CD4-positive, alpha-beta T cell treated with Interleukin-12 subunit alpha and Interleukin-12 subunit beta, for 1 hour (primary cell): Measurements from ENCODE around the gene NRG3.

Source experiments
- DNase-seq: peaks from one replicate; pipeline ENCODE4 v3.0.0-alpha.2; 2020

Gene NRG3

DNA sequence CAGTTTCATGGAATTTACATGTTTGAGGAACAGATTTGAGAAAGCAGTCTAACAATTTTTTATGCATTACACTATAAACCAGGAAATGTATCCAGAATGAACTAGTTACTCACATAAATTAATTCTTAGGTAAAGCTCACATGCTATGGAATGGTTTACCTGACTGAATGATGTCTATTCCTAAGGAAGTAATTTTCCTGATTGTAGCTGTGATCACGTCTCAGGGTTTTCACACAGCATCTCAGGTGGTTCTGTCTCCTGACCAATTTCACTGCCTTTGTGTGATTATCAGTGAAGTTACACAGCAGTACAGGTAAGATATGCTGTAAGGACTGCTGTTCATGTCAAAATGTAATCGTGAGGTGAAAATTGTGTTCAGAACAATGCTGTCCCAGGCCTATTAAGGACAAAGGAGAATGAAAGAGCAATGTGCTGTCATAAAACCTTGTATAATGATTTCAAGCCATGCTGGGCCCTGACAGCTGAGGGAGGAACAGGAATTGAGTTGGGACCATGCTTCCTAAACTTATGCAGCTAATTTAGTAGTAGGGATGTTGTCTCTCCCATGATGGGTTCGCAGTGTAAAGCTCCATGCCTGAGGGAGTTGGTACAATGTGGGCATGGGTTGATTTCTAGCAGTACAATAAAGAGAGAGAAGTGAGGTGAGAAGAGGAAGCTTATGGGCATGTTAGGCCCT, 631.8 kb downstream of the NRG3 start:
- no peak for DNase-seq

DNA sequence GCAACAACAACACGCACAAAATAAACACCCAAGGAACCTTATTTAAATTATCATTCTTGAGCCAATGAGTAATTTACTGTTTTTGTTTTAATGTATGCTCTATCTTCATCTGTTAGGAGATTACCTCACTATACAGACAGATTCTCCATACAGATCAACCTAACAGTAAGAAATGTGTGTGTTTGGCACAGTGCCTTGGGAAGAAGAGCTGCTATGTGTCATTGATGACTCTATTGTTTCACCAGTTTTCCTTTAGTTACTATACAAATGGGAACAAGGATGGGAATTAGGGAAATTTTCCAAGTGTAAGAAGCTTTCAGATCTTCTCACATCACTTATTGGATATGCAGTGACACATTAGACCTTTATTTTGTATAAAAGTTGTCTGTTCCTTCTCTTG, 640.3 kb downstream of the NRG3 start:
- no peak for DNase-seq

DNA sequence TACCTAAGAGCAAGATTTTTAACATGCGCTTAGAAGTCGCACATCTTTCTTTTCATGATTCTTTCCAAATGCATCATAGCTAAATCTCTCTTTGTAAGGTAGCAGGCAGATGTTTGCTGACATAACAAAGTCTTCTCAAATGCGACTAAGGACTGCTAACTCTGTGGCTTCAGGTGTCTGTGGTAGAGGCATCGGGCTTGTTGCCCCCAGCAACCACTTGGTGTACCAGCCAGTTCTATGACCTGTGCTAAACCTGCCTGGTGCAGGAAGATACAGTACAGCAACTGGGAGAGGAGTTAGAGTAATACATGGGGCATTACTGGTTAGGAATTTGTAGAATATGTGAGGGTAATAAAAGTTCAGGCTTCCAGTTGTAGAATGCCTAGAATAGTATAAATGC, 654.1 kb downstream of the NRG3 start:
- DNase-seq: no peak

DNA sequence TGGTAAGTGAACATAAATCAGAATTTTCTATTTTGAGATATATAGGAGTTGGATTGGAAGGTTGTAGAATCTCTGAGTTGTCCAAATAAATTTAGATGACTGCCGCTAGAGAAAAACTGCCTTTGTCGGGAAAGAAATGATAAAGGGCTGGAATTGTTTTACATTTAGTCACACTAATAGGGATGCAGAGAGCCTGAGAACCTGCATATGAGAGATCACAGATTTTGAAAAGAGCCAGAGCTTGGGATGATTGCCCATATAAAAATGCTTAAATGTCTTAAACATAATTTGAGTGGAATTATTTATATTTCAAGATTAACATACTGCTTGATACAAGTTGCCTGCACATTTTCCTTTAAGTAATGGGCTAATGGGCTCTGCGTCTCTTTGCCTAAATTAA, 660.5 kb downstream of the NRG3 start:
- DNase-seq: no peak

DNA sequence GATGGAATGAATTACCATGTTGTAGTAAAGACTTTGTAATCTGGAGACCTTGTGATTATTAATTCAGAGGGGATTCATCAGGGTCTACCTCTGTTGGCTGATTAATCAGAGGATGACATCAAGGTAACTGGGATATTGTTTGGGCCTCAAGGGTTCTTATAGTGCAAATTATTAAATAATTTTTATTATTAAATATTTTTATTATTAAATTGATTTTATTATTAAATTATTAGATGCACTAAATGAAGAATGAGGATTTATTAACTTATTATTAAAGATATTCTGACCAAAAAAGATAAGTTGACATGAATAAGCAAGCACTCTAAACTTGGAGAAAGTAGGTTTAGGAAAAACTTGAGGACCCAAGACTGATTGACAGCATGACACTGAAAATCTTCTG, 661.7 kb downstream of the NRG3 start:
- no peak for DNase-seq

DNA sequence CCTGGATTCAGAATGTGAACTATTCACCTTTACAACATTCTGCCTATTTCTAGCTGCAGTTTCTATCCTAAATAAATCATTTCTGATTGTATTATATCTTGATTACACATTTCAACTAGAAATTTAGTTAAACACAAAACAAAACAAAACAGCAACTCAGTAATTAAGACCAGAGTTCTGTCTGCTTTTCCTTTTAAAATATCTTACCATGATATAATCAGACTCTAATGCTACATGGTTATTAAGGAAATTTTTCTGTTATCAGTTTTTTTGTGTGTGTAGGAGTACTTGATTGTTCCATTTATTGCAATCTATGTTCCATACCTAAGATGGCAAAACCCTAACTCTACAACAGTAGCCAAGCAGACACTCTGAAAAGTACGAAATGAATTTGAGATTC, 663.3 kb downstream of the NRG3 start:
- DNase-seq: no peak

DNA sequence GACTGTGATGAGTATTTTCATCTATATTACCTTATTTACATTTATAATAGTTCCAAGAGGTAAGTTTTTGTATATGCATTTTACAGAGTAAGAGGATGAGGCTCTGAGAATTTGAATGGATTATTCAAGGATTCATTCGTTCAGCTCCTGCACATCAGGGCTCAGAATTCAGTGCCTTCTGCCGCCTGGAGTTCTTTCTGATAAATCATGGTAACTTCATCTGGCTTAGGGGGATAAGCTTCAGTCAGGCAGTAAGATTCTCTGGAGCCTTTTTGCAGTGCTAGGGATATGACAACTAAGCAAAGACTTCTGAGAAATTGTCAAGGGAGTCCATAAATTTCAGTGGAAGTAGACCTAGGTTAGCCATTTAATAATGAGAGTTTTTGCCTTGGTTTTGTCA, 668.6 kb downstream of the NRG3 start:
- DNase-seq: no peak

DNA sequence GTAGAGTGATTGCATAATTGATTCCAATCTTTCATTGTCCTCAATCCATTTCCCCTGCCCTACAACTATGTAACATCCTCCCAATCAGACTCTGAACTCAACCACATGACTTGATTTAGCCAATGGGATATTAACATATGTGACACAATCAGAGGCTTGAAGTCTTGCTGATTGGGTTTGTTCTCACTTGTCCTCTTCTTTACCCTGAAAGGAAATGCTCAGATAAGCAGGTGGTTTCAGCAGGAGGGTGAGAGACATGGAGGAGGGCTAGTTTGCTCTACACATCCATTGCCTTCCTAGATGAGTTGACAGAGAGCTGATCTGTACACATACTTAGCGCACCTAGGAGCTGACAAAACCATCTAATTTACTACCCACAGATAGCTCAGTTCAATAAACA, 669.4 kb downstream of the NRG3 start:
- no peak for DNase-seq

DNA sequence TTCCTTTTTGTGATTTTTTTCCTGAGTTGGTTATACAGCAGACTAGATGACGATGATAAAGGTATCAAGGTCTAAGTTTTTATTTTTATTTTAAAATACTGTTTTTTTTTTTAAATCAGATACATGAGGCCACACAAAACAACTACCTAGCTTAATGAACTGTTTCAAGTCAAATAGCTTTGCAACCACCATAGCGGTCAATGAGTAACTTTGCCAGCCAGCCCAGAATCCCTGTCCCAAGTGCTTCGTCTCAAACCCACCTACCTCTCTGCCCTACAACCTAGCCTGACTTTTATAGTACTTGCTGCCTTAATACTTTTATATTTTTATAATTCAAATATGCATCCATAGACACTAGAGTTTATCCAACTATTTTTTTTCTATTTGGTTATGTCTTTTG, 676.5 kb downstream of the NRG3 start:
- no peak for DNase-seq

DNA sequence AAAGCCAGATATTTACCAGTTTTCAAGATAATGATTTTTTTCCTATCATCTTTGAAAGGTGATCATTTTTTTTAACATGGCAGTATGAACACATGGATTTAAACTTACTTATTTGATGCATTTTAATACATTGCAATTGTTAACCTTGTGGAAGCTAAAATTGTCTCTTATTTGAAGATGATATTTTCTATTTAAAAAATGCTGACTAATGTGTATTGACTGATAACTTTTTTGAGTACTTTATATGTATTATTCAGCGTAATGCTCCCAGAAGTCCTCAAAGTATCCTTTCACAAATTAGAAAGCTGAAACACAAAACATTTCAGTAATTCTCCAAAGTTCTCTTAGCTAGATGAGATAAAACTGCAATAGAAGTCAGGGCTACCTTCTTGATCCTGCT, 677.3 kb downstream of the NRG3 start:
- DNase-seq: no peak

DNA sequence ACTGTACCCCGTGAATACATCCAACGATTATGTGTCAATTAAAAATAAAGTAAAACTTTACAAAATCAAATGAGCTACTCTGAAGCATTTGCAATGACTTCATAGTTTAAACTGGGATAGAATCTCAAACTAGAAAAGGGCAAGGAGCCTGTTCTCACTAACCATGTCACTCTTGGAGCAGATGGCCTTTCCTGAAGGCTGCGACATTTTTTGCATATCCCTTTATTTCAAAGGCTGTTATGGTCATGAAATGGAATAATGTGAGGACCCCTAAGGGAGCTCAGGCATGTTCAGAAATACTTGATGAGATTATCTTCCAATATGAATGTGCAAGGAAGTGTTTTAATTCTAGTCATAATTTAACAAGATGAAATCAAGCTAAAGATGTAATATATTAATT, 679.4 kb downstream of the NRG3 start:
- no peak for DNase-seq

DNA sequence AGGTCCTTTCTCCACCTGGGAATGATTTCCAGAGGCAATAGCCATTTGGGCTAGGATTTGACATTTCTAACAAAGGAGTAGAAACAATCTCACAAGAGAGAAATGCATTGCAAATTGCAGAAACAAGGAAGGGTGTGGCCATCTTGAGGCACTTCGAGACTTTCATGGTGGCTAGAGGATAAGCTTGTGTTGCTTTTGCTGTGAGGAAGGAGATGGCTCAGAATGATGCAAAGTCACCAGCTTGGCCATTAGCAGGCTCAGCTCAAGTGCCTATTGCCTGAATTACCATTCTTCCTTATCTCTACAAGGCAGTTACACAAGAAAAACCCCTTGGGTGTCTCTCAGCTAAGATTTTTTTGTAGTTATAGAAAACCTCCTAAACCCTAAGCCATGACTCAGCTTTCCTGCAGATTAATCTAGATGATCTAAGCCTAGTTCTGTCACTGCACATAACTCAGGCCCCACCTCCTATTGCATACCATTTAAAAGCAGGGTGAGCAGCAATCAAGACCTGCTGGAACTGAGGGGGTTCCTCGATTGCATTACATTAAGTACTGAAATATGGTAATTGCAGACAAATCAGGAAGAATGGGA, 683.1 kb downstream of the NRG3 start:
- DNase-seq: no peak

DNA sequence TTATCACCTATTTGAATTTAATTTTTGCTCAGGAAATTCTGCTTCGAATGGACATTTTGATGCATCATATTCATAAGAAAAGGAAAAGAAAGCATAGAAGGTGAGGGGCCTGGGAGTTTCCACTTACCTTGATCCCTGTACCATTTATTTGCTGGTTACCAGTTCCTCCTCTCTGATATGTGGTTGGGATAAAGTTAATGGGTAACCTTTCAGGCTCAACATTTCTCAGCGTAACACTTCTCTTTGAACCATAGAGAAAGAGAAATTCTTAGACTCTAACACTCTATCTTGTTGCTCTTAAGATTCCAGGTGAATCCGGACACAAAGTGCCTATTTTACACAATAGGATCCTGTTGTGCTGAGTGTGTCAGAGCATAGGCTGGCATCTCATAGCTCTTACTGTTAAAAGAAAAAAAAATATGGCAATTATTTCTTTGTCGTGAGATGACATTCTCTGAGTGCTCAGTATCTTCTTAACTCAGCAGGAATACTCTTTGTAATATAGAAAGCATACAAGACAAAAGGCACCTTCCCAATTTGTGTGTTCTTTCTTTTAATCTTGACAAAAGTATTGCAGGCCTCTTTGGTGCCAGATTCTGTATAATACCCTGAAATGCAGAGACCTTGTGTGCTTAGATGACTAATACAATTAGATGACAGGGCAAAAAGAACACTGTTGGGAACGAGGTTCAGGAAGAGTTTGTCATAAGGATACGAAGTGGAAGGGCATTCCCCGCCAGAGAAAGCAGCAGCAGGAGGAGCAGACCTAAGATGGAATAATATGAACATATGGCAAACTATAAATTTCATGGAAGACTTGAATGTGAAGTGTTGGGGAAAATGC, 689.6 kb downstream of the NRG3 start:
- DNase-seq: no peak

DNA sequence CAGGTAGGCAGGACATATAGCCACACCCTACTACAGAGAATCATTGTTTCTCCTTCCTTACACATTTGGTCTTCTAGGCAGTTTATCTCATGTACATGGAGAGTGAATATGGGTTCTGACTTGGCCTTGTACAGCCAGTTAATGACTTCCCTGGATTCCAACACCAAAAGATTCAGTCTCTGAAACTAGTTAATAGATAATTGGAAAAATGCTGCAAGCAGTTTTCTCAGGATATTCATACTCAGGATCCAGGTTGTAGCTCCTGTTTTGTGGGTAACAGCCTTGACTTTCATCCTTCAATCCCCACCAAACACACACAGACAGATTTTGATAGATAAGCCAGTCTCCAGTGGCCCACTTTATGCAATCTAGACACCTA, 690.2 kb downstream of the NRG3 start:
- DNase-seq: no peak

DNA sequence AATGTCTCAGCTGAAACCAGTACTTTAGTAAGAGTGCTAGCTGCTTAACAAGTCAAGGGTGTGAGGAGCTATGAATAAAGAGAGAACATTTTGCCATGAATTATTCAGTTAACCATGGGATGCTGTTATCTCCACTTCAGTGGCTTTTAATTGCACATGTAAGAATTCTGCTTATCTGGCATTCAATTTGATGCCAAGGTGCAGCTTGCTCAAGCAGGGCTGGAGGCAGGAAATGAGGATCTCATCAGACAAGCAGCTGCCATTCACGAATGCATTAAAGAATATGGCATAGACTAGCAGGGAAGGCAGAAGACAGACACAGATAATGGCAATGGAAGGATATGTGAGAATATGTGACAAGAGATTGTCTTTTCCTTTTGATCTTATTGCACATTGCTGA, 697.8 kb downstream of the NRG3 start:
- DNase-seq: no peak

DNA sequence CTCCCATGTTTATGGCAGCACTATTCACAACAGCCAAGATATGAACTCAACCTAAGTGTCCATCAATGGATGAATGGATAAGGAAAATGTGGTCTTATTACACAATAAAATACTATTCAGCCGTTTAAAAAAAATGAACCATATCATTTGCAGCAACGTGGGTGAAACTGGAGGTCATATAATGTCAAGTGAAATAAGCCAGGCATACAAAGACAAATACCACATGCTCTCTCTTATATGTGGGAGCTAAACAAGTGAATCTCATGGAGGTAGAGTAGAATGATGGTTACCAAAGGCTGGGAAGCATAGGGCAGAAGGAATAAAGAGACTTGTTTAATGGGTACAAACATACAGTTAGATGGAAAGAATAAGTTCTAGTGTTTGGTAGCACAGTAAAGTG, 699.1 kb downstream of the NRG3 start:
- no peak for DNase-seq

DNA sequence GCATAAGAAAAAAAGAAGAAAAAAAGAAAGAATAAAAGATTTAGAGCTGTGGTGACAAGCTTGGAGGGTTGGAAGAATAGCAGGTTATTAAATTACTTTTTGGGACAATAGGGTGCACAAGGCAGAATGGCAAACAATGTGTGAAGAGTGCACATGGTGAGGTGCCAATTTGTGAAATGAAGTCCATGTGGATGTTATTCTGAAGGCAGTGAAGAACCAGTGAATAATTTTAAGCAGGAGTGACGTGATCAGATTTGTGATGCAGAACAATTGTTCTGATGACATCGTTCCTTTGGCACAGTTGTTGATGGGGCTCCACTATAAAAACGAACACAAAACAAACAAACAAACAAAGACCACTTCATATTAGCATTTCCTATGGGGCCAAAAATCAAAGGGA, 700.3 kb downstream of the NRG3 start:
- no peak for DNase-seq

DNA sequence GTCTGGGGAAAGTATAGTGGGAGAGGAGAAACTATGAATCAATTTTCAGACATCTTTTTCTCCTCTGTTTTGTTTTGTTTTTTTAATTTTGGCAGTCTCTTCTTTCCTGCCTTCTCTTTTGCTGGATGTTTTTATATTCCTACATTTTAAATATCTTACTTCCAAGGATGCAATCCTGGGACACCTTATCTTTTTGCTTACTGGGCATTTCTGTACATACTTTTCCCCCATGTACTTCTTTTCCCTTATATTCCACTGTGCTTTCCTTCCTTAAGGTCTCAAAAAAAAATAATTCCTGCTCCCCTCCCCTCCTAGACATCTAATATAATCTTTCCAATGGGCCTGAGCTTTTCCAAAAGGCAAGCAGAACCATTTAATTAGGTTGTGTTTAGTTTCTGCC, 701.1 kb downstream of the NRG3 start:
- no peak for DNase-seq

DNA sequence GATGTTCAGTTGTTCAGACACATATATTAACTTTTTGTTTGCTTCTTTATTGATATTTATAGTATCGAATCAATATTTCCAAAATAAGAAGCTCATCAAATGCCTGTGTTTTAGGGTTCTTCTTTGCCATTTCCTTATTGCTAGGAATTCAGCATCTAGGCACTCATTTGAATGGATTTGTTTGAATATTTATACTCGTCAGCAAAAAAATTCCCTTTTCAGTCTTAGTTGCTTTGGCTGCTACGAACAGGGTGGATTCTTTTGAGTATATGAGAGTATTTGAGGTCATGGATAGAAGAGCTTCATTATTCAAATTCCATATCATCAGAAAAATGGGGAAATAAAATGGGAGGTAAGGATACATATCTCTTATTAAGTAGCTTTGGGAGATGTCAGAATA, 706.9 kb downstream of the NRG3 start:
- DNase-seq: no peak

DNA sequence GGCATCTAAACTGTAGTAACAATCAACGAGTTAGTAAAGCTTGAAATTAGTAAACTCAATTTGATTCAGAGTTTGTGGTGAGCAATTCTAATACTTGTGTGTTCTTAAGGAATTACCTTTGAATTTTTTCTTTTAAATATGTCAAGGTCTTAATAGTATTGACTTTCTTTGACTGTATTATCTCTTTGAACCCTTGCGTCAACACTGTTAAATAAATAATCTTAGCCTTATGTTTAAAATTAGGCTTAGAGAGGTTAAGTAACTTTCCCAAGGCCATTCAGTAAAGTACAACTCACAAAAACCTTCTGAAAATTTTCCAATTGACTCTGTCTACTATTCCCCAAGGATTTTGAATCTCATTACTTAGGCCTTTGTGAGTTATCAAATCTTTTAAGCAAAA, 716.4 kb downstream of the NRG3 start:
- DNase-seq: no peak

DNA sequence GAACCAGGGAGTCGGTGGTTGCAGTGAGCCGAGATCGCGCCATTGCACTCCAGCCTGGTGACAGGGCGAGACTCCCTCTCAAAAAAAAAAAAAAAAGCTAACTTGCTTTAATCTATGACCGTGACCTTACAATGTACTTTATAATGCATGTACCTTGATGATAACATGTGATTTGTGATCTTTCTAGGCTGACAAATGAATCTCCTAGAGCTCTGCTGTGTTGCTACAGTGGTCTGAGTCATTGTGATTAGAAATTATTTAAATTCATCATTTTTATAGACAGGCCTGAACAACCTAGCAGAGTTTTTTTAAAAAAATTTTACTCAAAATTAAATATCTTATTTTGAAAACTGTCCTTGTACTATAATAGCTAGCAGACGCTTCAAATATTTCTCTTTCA, 722.8 kb downstream of the NRG3 start:
- DNase-seq: no peak

DNA sequence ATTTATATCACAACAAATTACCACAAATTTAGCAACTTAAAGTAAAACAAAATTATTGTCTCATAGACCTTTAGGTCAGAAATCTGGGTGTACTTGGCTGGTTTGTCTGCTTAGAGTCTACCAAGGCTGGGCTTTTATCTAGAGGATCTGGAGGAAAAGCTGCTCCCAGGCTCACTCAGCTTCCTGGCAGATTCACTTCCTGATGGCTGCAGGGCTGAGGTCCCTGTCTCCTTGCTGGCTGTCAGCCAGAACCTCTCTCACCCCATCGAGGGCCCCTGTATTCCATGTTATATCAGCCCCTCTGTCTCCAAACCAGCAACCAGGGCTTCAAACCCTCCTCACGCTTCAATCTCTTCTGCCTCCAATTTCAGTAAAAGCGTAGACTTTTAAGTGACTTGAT, 734.9 kb downstream of the NRG3 start:
- no peak for DNase-seq

DNA sequence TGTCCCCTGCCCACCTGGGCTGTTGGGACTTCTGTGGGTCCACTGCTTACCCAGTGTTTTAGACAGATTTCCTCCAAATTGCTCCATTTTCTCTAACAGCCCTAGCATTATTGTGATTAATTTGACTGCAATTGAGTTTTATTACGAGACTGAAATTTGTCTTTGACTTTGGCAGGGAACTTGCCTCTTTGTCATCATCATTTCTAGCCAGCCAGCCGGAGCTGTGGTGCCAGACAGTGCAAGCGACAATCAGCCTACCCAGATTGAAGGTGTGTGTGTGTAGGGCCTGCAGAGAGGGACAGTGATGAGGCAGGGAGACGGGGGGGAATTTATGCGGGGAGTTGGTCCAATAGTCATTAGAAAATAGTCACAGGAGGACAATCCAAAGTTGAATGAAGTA, 743.0 kb downstream of the NRG3 start:
- DNase-seq: no peak

DNA sequence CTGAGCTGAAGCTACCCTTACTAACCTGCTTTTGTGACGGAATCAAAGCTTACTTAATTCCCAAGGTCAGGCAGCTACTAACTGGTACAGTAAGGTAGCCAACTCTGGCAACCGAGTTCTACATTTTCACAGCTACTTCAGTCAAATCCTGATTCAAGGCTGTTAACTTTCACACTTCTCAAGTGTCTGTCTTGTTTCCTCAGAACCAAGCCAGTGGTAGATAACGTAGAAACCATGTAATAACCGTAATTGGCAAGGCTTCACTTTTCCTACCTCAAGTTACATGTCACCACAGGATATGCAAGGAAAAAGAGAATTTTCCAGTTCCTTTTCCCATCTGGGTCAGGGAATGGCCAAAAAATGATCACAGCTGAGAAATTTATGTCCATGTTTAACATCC, 746.7 kb downstream of the NRG3 start:
- no peak for DNase-seq

DNA sequence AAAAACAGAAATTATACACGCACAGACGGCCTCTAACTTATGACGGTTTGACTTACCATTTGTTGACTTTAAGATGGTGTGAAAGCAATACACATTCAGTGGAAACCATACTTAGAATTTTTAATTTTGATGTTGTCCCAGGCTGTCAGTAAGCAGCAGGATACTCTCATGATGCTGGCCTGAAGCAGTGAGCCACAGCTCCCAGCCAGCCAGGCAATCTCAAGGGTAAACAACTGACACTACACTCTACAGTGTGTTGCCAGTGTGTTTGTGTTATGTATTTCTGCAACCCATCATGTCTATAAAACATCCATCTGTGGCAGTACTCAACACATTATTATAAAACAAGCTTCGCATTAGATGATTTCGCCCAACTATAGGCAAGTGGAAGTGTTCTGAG, 747.5 kb downstream of the NRG3 start:
- no peak for DNase-seq
